ENCODE measurements around the gene POC1B. TPM values are rescaled to one million over a fixed set of nuclear protein-coding genes. Genes with fewer than 3 reads are reported as not detected.

The POC1B gene
- total RNA-seq, 3 donors from 2014 or later = 20.3 to 24.5 (median 24.1) TPM

- no peaks in the 10 kb centered on the region for H3K4me1 ChIP-seq (ENCODE audit: low read depth)
- H3K9me3 ChIP-seq = no peaks in the 10 kb centered on the region
- H3K4me3 ChIP-seq = no peak overlapping the region
- ATAC-seq = no peak
- intact Hi-C loops (cut with DNase I, micrococcal nuclease) = no loop called here
- no peak for TF ChIP-seq CTCF (IDR thresholded peaks at IDR 0.05)
- no peaks in the 10 kb centered on the region for H3K36me3 ChIP-seq (ENCODE audit: low read depth)
- DNase-seq = no peak
These were observed 111.5 kb downstream of the POC1B start for GRCh38 chr12:89414322-89414721.

- ATAC-seq = no peak
- no peak for DNase-seq
- no peaks in the 10 kb centered on the region for H3K9me3 ChIP-seq
- no peak overlapping the region for H3K4me3 ChIP-seq
- no peak for TF ChIP-seq CTCF (IDR thresholded peaks at IDR 0.05)
- H3K36me3 ChIP-seq (ENCODE audit: low read depth) = no peaks in the 10 kb centered on the region
- intact Hi-C loops (cut with DNase I, micrococcal nuclease) = no loop called here
- H3K4me1 ChIP-seq (ENCODE audit: low read depth) = no peaks in the 10 kb centered on the region
These were observed 112.6 kb downstream of the POC1B start for GRCh38 chr12:89413234-89413633.

GRCh38 chr12:89412665-89413064 is 113.2 kb downstream of the POC1B start:
- intact Hi-C loops (cut with DNase I, micrococcal nuclease) = no loop called here
- ATAC-seq = no peak

GRCh38 chr12:89411846-89412245 is 114.0 kb downstream of the POC1B start:
- Histone ChIP-seq H3K4me1 (ENCODE audit: low read depth) (no peaks in the 10 kb centered on the region), H3K9me3 (no peaks in the 10 kb centered on the region), H3K36me3 (ENCODE audit: low read depth) (no peaks in the 10 kb centered on the region), H3K4me3 (no peak overlapping the region)
- DNase-seq (no peak), ATAC-seq (no peak)
- intact Hi-C loops (cut with DNase I, micrococcal nuclease) = no loop called here
- TF ChIP-seq CTCF (IDR thresholded peaks at IDR 0.05) = no peak

More at GRCh38 chr12:89412665-89413064, 113.2 kb downstream of the POC1B start:
- Histone ChIP-seq H3K9me3 (no peaks in the 10 kb centered on the region), H3K36me3 (ENCODE audit: low read depth) (no peaks in the 10 kb centered on the region), H3K4me1 (ENCODE audit: low read depth) (no peaks in the 10 kb centered on the region), H3K4me3 (no peak overlapping the region)
- no peak for TF ChIP-seq CTCF (IDR thresholded peaks at IDR 0.05)
- DNase-seq = no peak

GRCh38 chr12:89411234-89411633 is 114.6 kb downstream of the POC1B start:
- Histone ChIP-seq H3K4me1 (ENCODE audit: low read depth) (no peaks in the 10 kb centered on the region), H3K9me3 (no peaks in the 10 kb centered on the region), H3K36me3 (ENCODE audit: low read depth) (no peaks in the 10 kb centered on the region), H3K4me3 (no peak overlapping the region)
- DNase-seq (no peak), ATAC-seq (no peak)
- intact Hi-C loops (cut with DNase I, micrococcal nuclease) = no loop called here
- TF ChIP-seq CTCF (IDR thresholded peaks at IDR 0.05) = no peak

Measured in mucosa of descending colon (tissue), 3 donors.